BLaER1 treated with 17β-estradiol and CSF1 and Interleukin-3, amounts not matched to agents 10 nM and 100 nM (cell line): ENCODE data around the gene FAM186B.

Experiments
- H3K27ac ChIP-seq, 11 experiments: shearing (Covaris generic); formaldehyde crosslinking; 2 replicates each; pipeline ENCODE4 v1.8.1; 2022
- H3K27me3 ChIP-seq, 11 experiments: shearing (Covaris generic); formaldehyde crosslinking; 2 replicates each; pipeline ENCODE4 v1.8.1; 2022
- H3K36me3 ChIP-seq, 11 experiments: shearing (Covaris generic); formaldehyde crosslinking; 2 replicates each; pipeline ENCODE4 v1.8.1; 2022
- H3K4me1 ChIP-seq, 10 experiments: shearing (Covaris generic); formaldehyde crosslinking; 2 replicates each; pipeline ENCODE4 v1.8.1; 2022
- H3K4me2 ChIP-seq, 11 experiments: shearing (Covaris generic); formaldehyde crosslinking; 2 replicates each; pipeline ENCODE4 v1.8.1; 2022
- H3K4me3 ChIP-seq, 10 experiments: shearing (Covaris generic); formaldehyde crosslinking; 2 replicates each; pipeline ENCODE4 v1.8.1; 2022
- H3K9ac ChIP-seq, 11 experiments: shearing (Covaris generic); formaldehyde crosslinking; 2 replicates each; pipeline ENCODE4 v1.8.1; 2022
- H3K9me3 ChIP-seq, 11 experiments: shearing (Covaris generic); formaldehyde crosslinking; replicated peaks in 1 of 11; 2 replicates each; pipeline ENCODE4 v1.8.1; 2022
- H4K20me1 ChIP-seq, 11 experiments: shearing (Covaris generic); formaldehyde crosslinking; 2 replicates each; pipeline ENCODE4 v1.8.1; 2022
- Cebpa-rat ChIP-seq, 11 experiments: shearing (Covaris generic); IDR thresholded peaks; 2 replicates each; pipeline ENCODE4 v1.8.1; 2022

FAM186B gene

DNA sequence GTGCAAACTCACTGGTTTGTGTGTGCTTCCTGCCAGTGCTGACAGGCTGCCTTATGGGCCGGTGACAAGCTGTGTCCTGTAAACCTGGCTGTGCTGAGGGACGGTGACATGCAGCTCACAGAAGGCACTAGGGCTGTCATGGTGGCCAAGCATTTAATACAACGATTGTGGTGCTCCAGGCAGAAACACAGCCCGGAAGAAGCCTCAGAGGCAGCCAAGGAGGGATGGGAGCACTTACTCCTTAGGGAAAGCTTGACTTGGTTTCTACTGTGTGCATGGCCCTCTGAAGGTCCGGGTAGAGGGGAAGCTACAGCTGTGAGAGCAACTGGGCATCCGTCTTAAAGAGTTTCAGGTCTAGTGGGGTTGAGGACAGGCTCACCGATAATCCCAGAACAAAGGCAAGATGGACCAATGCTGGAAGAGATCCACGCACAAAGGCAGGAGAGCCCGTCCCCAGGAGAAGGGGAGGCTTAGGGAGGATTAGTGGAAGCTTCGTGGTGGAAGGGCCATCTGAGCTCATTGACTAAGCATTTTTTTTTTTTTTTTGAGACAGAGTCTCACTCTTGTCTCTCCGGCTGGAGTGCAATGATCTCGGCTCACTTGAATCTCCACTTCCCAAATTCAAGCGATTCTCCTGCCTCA lies 26.8 kb downstream of the FAM186B start:
- Histone ChIP-seq H4K20me1 (peaks cover 0 to 60% (median 36%) of the 10 kb centered on the region in 11 experiments; a peak in 19 of 22 replicates), H3K9ac (no peak overlapping the region), H3K4me1 (peaks cover 4 to 30% (median 24%) of the 10 kb centered on the region in 10 experiments; a peak in 18 of 20 replicates), H3K4me2 (no peak overlapping the region), H3K4me3 (no peak overlapping the region), H3K27ac (no peak overlapping the region), H3K27me3 (no peaks in the 10 kb centered on the region), H3K36me3 (peaks cover 2 to 49% (median 33%) of the 10 kb centered on the region in 11 experiments; a peak in 20 of 22 replicates), H3K9me3 (no peaks in the 10 kb centered on the region)
- TF ChIP-seq Cebpa-rat (IDR thresholded peaks at IDR 0.05), result no peak

DNA sequence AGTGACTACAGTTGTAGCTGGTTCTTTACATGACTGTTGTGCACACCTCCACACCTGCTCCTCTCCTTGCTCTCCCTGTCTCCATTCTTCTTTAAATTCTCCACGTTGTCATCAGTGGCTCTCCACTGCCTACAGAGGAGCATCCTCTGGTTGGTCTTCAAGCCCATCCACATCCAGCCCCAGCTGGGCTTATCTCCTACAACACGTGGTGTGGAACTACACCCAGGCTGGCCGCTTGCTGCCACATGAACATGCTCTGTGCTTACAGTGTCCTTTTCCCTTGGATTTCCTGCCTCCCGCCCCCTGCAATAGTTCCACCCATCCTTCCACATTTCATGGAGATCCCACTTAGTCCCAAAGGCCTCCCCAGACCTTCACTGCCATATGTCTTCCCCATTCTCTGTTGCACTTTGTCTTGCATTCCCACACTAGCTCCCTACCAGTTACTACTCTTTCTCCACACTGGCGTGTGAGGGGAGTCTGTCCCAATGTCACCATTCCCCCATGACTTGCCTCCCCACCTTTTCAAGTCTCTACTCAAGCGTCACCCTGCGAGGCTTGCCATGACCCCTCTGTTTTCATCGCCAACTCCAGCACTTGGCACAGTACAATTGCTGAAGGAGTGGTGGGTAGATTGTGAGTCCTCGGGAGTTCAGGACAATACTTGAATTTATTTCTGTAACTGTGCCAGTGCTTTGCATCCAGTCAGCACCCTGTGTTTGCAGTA lies 27.7 kb downstream of the FAM186B start:
- Histone ChIP-seq H3K9me3 (no peaks in the 10 kb centered on the region), H3K9ac (no peak overlapping the region), H3K27ac (no peak overlapping the region), H3K4me2 (no peak overlapping the region), H3K4me3 (no peak overlapping the region), H3K36me3 (peaks cover 5 to 54% (median 40%) of the 10 kb centered on the region in 11 experiments; a peak in 20 of 22 replicates), H3K27me3 (no peaks in the 10 kb centered on the region), H4K20me1 (peaks cover 0 to 60% (median 36%) of the 10 kb centered on the region in 11 experiments; a peak in 19 of 22 replicates), H3K4me1 (peaks cover 4 to 25% (median 19%) of the 10 kb centered on the region in 10 experiments; a peak in 18 of 20 replicates)
- TF ChIP-seq Cebpa-rat (IDR thresholded peaks at IDR 0.05), result no peak

DNA sequence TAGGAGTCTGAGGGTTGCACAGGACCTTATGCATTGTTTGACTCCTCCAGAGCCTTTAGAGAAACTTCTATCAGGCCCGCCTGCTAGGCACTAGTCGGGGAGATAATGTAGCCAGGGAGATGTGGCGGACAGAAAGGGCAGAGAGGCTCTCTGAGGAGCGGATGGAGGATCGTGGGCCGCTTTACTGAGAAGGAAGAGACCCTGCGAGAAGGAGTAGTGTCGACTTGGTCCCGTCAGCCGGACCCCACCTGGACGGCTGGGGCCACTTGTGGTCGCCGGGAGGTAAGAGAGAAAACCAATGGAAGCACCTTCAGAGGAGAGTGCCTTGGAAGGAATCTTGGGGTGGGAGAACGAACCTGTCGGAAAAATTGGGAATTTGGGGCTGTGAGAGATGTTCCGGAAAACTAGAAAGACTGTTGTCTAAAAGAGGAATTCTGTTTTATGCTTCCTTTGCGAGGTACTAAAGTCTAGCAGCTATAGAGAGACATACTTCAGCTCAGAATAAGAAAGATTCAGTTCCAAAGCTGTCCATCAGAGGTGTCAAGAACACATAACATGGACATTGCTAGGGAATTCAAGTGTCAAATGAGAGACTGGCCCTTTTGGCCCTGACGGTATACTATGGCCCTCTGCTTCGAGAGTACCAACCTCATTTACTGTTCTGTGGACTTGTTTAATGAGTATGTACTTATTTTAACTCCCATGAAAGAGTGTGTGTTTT lies 36.8 kb downstream of the FAM186B start:
- peaks cover 15 to 51% (median 34%) of the 10 kb centered on the region in 11 experiments for H3K36me3 ChIP-seq
- TF ChIP-seq Cebpa-rat (IDR thresholded peaks at IDR 0.05), result no peak
- peak overlapping the region in 10 of 11 experiments; percentile 86 to 97 (median 94); a peak in 20 of 22 replicates for H3K27ac ChIP-seq
- peaks cover 54 to 67% (median 63%) of the 10 kb centered on the region in 10 experiments for H3K4me1 ChIP-seq
- H3K27me3 ChIP-seq, result no peaks in the 10 kb centered on the region
- peak overlapping the region; percentile 76 to 92 (median 84) for H3K4me3 ChIP-seq
- peaks cover 0 to 47% (median 15%) of the 10 kb centered on the region in 11 experiments; a peak in 13 of 22 replicates for H4K20me1 ChIP-seq
- H3K9me3 ChIP-seq, result no peaks in the 10 kb centered on the region
- H3K9ac ChIP-seq, result peak overlapping the region; percentile 85 to 96 (median 93)
- H3K4me2 ChIP-seq, result peak overlapping the region; percentile 67 to 100 (median 96)

DNA sequence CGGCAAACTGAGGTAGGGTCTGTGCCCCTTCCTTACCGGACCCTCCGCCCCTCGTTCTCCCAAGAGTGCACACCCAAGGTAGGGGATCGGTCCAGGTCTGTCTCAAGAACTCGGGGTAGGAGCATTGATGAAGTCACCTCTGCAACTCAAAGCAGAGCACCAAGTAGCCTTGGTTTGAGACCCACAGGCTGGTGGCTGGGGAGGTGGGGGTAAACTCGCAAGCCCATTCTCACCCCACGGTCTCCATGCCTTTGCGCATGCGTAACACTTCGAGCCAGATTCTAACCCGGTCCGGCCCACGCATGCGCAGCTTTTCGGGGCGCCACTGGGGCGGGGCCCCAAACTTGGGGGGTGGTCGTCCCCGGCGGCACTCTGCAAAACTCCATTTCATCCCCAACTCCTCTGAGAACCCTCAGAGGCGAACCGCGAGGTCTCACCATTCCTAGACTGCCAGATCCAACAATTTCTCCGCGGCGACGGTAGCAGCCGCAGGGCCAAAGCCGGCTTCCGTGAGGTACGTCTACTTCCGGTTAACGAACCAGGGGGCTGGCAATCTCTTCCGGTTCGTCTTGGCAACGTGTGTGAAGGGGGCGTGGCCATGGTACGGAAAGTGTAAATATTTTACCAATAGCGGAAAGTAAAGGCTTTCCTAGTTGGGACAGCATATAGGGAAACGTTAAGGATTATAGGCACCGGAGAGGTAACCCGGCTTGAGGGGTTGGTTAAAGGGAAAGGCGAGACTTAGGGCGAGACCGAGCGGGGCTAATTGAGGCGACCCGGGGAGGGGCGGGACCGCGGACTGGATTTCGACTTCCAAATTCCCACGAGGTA lies 37.6 kb downstream of the FAM186B start, which contains the start of gene MCRS1:
TSS of gene MCRS1 (minus strand) at position 532 of the 831 bp plus-strand sequence. CDS start 1,411 bp downstream, outside the sequence.
- Histone ChIP-seq H3K27ac (peak within 1 kb of the TSS; percentile 86 to 97 (median 94)), H3K36me3 (peaks cover 20 to 51% (median 34%) of the 10 kb centered on the region in 11 experiments), H4K20me1 (peaks cover 0 to 53% (median 23%) of the 10 kb centered on the region in 11 experiments; a peak in 13 of 22 replicates), H3K27me3 (no peaks in the 10 kb centered on the region), H3K4me2 (peak within 1 kb of the TSS; percentile 94 to 100 (median 97)), H3K4me3 (peak within 1 kb of the TSS; percentile 76 to 92 (median 84)), H3K9me3 (no peaks in the 10 kb centered on the region), H3K9ac (peak within 1 kb of the TSS; percentile 85 to 96 (median 93)), H3K4me1 (peaks cover 62 to 75% (median 71%) of the 10 kb centered on the region in 10 experiments)
- no peak for TF ChIP-seq Cebpa-rat (IDR thresholded peaks at IDR 0.05)

DNA sequence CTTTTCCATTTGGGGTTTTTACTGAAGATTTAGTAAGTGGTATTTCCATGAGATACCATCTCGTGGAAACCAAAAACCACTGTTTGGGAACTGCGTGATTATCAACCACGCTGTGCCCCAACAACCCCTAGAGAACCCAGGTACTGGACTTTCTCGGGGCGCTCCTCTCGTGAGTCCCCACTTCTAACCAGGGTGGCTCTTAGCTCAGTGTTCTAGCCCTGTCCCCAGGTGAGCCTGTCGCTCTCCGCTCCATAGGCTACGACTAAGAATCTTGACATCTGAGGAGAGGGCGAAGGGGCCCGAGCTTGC lies 38.2 kb downstream of the FAM186B start:
- H4K20me1 ChIP-seq, result peaks cover 0 to 48% (median 23%) of the 10 kb centered on the region in 11 experiments; a peak in 13 of 22 replicates
- H3K9ac ChIP-seq, result peak overlapping the region; percentile 85 to 96 (median 93)
- H3K27ac ChIP-seq, result peak overlapping the region; percentile 86 to 97 (median 94)
- H3K4me2 ChIP-seq, result peak overlapping the region; percentile 94 to 100 (median 97)
- TF ChIP-seq Cebpa-rat (IDR thresholded peaks at IDR 0.05), result no peak
- H3K36me3 ChIP-seq, result peaks cover 26 to 51% (median 40%) of the 10 kb centered on the region in 11 experiments
- H3K4me3 ChIP-seq, result peak overlapping the region; percentile 76 to 92 (median 84)
- no peaks in the 10 kb centered on the region for H3K9me3 ChIP-seq
- H3K4me1 ChIP-seq, result peaks cover 68 to 80% (median 77%) of the 10 kb centered on the region in 10 experiments
- no peaks in the 10 kb centered on the region for H3K27me3 ChIP-seq

DNA sequence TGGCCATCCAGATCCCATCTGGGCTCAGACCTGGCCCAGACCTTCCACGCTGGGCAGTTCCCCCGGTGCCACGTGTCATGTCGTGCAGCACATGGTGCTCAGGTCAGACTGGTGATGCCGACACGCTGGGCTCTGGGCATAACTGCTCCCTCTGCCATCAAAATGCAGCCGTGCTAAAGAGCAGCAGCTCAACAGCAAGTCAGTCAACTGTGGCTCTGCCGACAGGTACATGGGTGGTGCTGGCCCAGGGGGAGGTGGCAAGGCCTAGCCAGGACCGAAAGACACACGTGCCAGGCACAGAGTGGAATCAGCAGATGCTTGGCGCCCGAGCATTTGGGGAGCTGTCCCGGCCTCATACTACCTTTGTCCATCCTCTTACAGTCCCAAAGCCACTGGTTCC lies 39.1 kb downstream of the FAM186B start:
- Histone ChIP-seq H4K20me1 (peaks cover 0 to 47% (median 25%) of the 10 kb centered on the region in 11 experiments; a peak in 13 of 22 replicates), H3K9ac (peak overlapping the region in 9 of 11 experiments; percentile 15 to 96 (median 92); a peak in 9 of 22 replicates), H3K4me1 (peaks cover 75 to 87% (median 81%) of the 10 kb centered on the region in 10 experiments), H3K4me3 (peak overlapping the region in 7 of 10 experiments; percentile 76 to 92 (median 84); a peak in 9 of 20 replicates), H3K27me3 (no peaks in the 10 kb centered on the region), H3K9me3 (no peaks in the 10 kb centered on the region), H3K36me3 (peaks cover 35 to 52% (median 41%) of the 10 kb centered on the region in 11 experiments), H3K4me2 (peak overlapping the region; percentile 94 to 100 (median 97)), H3K27ac (no peak overlapping the region)
- no peak for TF ChIP-seq Cebpa-rat (IDR thresholded peaks at IDR 0.05)

DNA sequence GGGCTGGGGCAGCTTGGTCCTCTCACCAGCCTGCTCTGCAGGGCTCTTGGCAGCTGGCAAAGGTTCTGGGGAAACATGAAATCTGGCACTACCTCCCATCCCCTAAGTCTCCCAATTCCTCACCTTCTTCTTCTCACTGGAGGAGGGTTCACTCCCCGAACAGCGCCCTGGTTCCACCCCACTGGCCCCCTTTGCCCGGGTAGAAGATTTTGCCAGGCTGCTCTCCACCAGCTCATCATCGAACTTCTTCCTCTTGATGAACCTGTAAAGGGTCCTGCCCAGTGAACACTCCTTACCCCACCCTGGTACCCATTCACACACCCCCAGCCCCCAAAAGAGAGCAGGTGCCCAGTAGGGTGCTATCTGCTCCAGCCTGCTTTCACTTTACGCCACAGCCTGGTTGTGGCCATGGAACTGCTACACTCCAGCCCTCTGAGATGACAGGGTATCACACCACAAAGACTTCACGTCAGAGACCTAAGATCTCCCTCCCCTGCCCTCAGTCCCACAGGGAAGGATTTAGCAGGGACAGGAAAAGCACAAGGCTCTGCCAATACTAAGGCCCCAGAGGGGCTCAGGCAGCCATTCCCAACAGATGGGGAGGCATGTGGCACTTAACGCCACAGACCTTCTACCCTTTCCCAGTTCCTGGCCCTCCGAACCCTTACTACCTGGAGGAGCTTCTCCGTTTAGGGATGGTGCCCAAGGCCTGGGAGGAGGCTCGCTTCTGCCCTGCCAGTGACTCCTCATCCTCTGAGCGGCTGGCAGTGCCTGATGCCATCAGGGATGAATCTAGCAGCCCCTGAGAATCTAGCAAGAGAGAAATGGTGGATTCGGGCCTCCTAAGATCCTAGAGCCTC lies 39.8 kb downstream of the FAM186B start:
- Histone ChIP-seq H3K4me1 (peaks cover 74 to 85% (median 77%) of the 10 kb centered on the region in 10 experiments), H3K27ac (0 out of 22 replicates have a peak overlapping the region, but pooled peaks of 1 of the 11 experiments have one; percentile 1), H3K27me3 (no peaks in the 10 kb centered on the region), H3K4me2 (peak overlapping the region; percentile 66 to 100 (median 94)), H3K9me3 (no peaks in the 10 kb centered on the region), H3K9ac (peak overlapping the region in 9 of 11 experiments; percentile 9 to 49 (median 31); a peak in 10 of 22 replicates), H4K20me1 (peaks cover 0 to 54% (median 25%) of the 10 kb centered on the region in 11 experiments; a peak in 14 of 22 replicates), H3K36me3 (peaks cover 42 to 58% (median 48%) of the 10 kb centered on the region in 11 experiments), H3K4me3 (0 out of 20 replicates have a peak overlapping the region, but pooled peaks of 1 of the 10 experiments have one; percentile 2)
- no peak for TF ChIP-seq Cebpa-rat (IDR thresholded peaks at IDR 0.05)
